Measurements from ENCODE around the gene NFYC.

The NFYC gene

GRCh38 chr1:40784141-40784770 is 92.8 kb downstream of the NFYC start:
- DNase-seq, result no peak

- DNase-seq, result no peak
Measured at GRCh38 chr1:40784771-40785151, 93.3 kb downstream of the NFYC start.

GRCh38 chr1:40785446-40785845 is 93.9 kb downstream of the NFYC start:
- no peak for DNase-seq

- DNase-seq, result no peak
Measured at GRCh38 chr1:40786171-40786994, 94.9 kb downstream of the NFYC start.

GRCh38 chr1:40786995-40787705 is 95.6 kb downstream of the NFYC start:
- DNase-seq, result no peak

- DNase-seq, result no peak
Measured at GRCh38 chr1:40787737-40788560, 96.4 kb downstream of the NFYC start.

GRCh38 chr1:40788561-40789341 is 97.2 kb downstream of the NFYC start:
- DNase-seq, result no peak

- no peak for DNase-seq
Measured at GRCh38 chr1:40789342-40789598, 97.8 kb downstream of the NFYC start.

- no peak for DNase-seq
Measured at GRCh38 chr1:40789661-40790430, 98.3 kb downstream of the NFYC start.

GRCh38 chr1:40792036-40792435 is 100.5 kb downstream of the NFYC start:
- no peak for DNase-seq

GRCh38 chr1:40793617-40794016 is 102.1 kb downstream of the NFYC start:
- no peak for DNase-seq

- no peak for DNase-seq
Measured at GRCh38 chr1:40794048-40794447, 102.5 kb downstream of the NFYC start.

GRCh38 chr1:40794974-40795715 is 103.6 kb downstream of the NFYC start:
- DNase-seq, result no peak

- DNase-seq, result no peak
Measured at GRCh38 chr1:40795811-40796586, 104.5 kb downstream of the NFYC start.

- no peak for DNase-seq
Measured at GRCh38 chr1:40796939-40797667, 105.6 kb downstream of the NFYC start.

GRCh38 chr1:40797668-40798010 is 106.1 kb downstream of the NFYC start:
- DNase-seq, result no peak

GRCh38 chr1:40798366-40799281 is 107.1 kb downstream of the NFYC start:
- DNase-seq, result no peak

GRCh38 chr1:40799351-40799867 is 107.9 kb downstream of the NFYC start:
- DNase-seq, result no peak
